HFF-Myc (cell line): ENCODE measurements around the gene THEMIS2.
"Not testable (repeated sequence)": the region's sequence is repeated elsewhere in the genome, so short reads cannot be mapped to it uniquely, and the experiment has no call there.

Experiments
- DNase-seq: peaks from one replicate; pipeline ENCODE4 v3.0.0-alpha.2; 2011; ENCODE audit warnings: low read depth; ENCODE audit errors: extremely low read depth
- H3K4me3 ChIP-seq: replicated peaks from 2 replicates; pipeline ENCODE4 v1.5.1; 2011; ENCODE audit warnings: low read depth, mild to moderate bottlenecking, control low read depth, low read length
- CTCF ChIP-seq: IDR thresholded peaks from 2 replicates; pipeline ENCODE4 v1.5.1; 2012; ENCODE audit warnings: mild to moderate bottlenecking, low read depth, low read length, control low read depth; ENCODE audit errors: missing control alignments

Gene THEMIS2

GRCh38 chr1:27864264-27864895, 8.0 kb upstream of the THEMIS2 start:
- TF ChIP-seq CTCF, result no peak
- no peak overlapping the region for H3K4me3 ChIP-seq
- DNase-seq, result no peak

- no peak overlapping the region for H3K4me3 ChIP-seq
- no peak for TF ChIP-seq CTCF
- DNase-seq, result no peak
Measured at GRCh38 chr1:27865821-27866220, 6.5 kb upstream of the THEMIS2 start.

- H3K4me3 ChIP-seq, result no peak overlapping the region
- DNase-seq, result no peak
- TF ChIP-seq CTCF, result no peak
Measured at GRCh38 chr1:27868556-27868931, 3.8 kb upstream of the THEMIS2 start.

GRCh38 chr1:27868932-27869718, 3.2 kb upstream of the THEMIS2 start:
- H3K4me3 ChIP-seq, result no peak overlapping the region
- no peak for DNase-seq
- no peak for TF ChIP-seq CTCF

GRCh38 chr1:27869719-27870085, 2.6 kb upstream of the THEMIS2 start:
- DNase-seq, result no peak
- TF ChIP-seq CTCF, result no peak
- H3K4me3 ChIP-seq, result no peak overlapping the region

GRCh38 chr1:27871076-27871475, 1.3 kb upstream of the THEMIS2 start:
- not testable (repeated sequence) for H3K4me3 ChIP-seq, DNase-seq

GRCh38 chr1:27872802-27873551, 633 bp downstream of the THEMIS2 start:
- DNase-seq, result no peak
- no peak for TF ChIP-seq CTCF
- peak overlapping the region; percentile 57 for H3K4me3 ChIP-seq
